H1 (cell line): ENCODE measurements around the gene P2RY8. TPM values are rescaled to one million over a fixed set of nuclear protein-coding genes. Genes with fewer than 3 reads are reported as not detected.

Experiments used
- CTCF ChIA-PET: fragments of 300-600 bp; sonication (Branson Sonifier 250); formaldehyde crosslinking; loops from one replicate; lab custom pipeline; 2021; ENCODE audit not compliant: partially characterized antibody; lab: Charles Lee
- POLR2A ChIA-PET: fragments of 300-600 bp; sonication (Branson Sonifier 250); formaldehyde crosslinking; loops from one replicate; lab custom pipeline; 2021; ENCODE audit warnings: inconsistent platforms; ENCODE audit not compliant: partially characterized antibody; lab: Charles Lee
- DNase-seq, 2 experiments: peaks; one replicate each; pipeline versions ENCODE4 v3.0.0 to v3.0.0-alpha.2; 2010 to 2022; ENCODE audit warnings: low spot score in 2 of 2, low read depth in 1 of 2, mixed read lengths in 1 of 2
- FAIRE-seq: peaks from 2 replicates; lab custom pipeline; 2011; peaks lifted over from hg19 to GRCh38; lab: Jason Lieb, UNC
- H2AFZ ChIP-seq: 2 replicates; pipeline ENCODE4 v1.8.1; 2012; ENCODE audit warnings: low read length, inconsistent platforms
- H2AK5ac ChIP-seq: 2 replicates; pipeline ENCODE4 v1.6.1; 2013; ENCODE audit warnings: low read depth, low read length
- H2BK120ac ChIP-seq: replicated peaks from 2 replicates; pipeline ENCODE3; 2013; ENCODE audit warnings: low read depth, low read length, inconsistent platforms
- H2BK12ac ChIP-seq: 2 replicates; pipeline ENCODE4 v1.6.1; 2013; ENCODE audit warnings: low read depth, low read length
- H2BK15ac ChIP-seq: 2 replicates; pipeline ENCODE4 v1.6.1; 2013; ENCODE audit warnings: low read length
- H2BK20ac ChIP-seq: 2 replicates; pipeline ENCODE4 v1.6.1; 2013; ENCODE audit warnings: low read length
- H2BK5ac ChIP-seq: 2 replicates; pipeline ENCODE4 v1.6.1; 2013; ENCODE audit warnings: low read depth, low read length
- H3K14ac ChIP-seq: 2 replicates; pipeline ENCODE4 v1.6.1; 2013; ENCODE audit warnings: inconsistent platforms; ENCODE audit not compliant: insufficient read length
- H3K18ac ChIP-seq: 2 replicates; pipeline ENCODE4 v1.6.1; 2013; ENCODE audit warnings: low read length; ENCODE audit errors: extremely low read depth
- H3K23ac ChIP-seq: 2 replicates; pipeline ENCODE4 v1.6.1; 2013; ENCODE audit warnings: inconsistent platforms; ENCODE audit not compliant: insufficient read length
- H3K23me2 ChIP-seq: 2 replicates; pipeline ENCODE4 v1.6.1; 2013; ENCODE audit warnings: low read depth, low read length
- H3K27ac ChIP-seq: 2 replicates; pipeline ENCODE4 v1.6.1; 2011; ENCODE audit warnings: low read depth, low read length, inconsistent platforms
- H3K27me3 ChIP-seq, 4 experiments: replicated peaks in 1 of 4; 1 replicate in 1 of 4; 2 replicates in 3 of 4; pipeline versions ENCODE4 v1.6.1 to v1.8.1; 2011 to 2013; ENCODE audit warnings: low read length in 3 of 4, mild to moderate bottlenecking in 3 of 4, inconsistent platforms in 2 of 4, mixed read lengths in 2 of 4, moderate library complexity in 1 of 4; ENCODE audit not compliant: control insufficient read depth in 3 of 4, insufficient read depth in 3 of 4; ENCODE audit errors: extremely low read depth in 1 of 4
- H3K36me3 ChIP-seq, 4 experiments: 2 replicates each; pipeline versions ENCODE4 v1.6.1 to v1.8.1; 2011 to 2013; ENCODE audit warnings: mild to moderate bottlenecking in 4 of 4, low read length in 3 of 4, moderate library complexity in 2 of 4, control low read depth in 1 of 4, inconsistent platforms in 1 of 4; ENCODE audit not compliant: insufficient read depth in 4 of 4, control insufficient read depth in 2 of 4
- H3K4ac ChIP-seq: replicated peaks from 2 replicates; pipeline ENCODE3; 2013; ENCODE audit warnings: low read length, low read depth, mixed read lengths, inconsistent platforms; ENCODE audit not compliant: insufficient read length
- H3K4me1 ChIP-seq, 4 experiments: replicated peaks in 1 of 4; 1 replicate in 1 of 4; 2 replicates in 3 of 4; pipeline versions ENCODE4 v1.6.1 to v1.8.1; 2011 to 2013; ENCODE audit warnings: low read length in 3 of 4, inconsistent platforms in 2 of 4, mixed read lengths in 1 of 4; ENCODE audit not compliant: insufficient read depth in 4 of 4, control insufficient read depth in 3 of 4
- H3K4me2 ChIP-seq, 2 experiments: 2 replicates each; pipeline versions ENCODE4 v1.6.1 to v1.8.1; 2011 to 2013; ENCODE audit warnings: low read depth in 2 of 2, low read length in 2 of 2, control low read depth in 1 of 2, inconsistent platforms in 1 of 2, mild to moderate bottlenecking in 1 of 2; ENCODE audit not compliant: insufficient read depth in 1 of 2
- H3K4me3 ChIP-seq, 4 experiments: fragments of 200-600, 300-600 bp in 1 of 4; sonication (generic), shearing (Covaris generic), sonication (Bioruptor Twin) in 1 of 4; 2 replicates each; pipeline versions ENCODE4 v1.5.1 to v1.8.1; 2011 to 2016; ENCODE audit warnings: low read length in 4 of 4, low read depth in 3 of 4, control low read depth in 2 of 4, inconsistent platforms in 2 of 4, mild to moderate bottlenecking in 2 of 4, mixed read lengths in 1 of 4, moderate library complexity in 1 of 4; ENCODE audit not compliant: insufficient read depth in 2 of 4; ENCODE audit errors: extremely low read depth in 1 of 4
- H3K56ac ChIP-seq: replicated peaks from 2 replicates; pipeline ENCODE3; 2013; ENCODE audit warnings: low read depth, mild to moderate bottlenecking, mixed read lengths, low read length, inconsistent platforms; ENCODE audit not compliant: insufficient read length
- H3K79me1 ChIP-seq: 2 replicates; pipeline ENCODE4 v1.6.1; 2013; ENCODE audit warnings: low read depth, low read length, control low read depth
- H3K79me2 ChIP-seq, 2 experiments: 2 replicates each; pipeline versions ENCODE4 v1.6.1 to v1.8.1; 2012 to 2013; ENCODE audit warnings: low read length in 2 of 2, mild to moderate bottlenecking in 2 of 2, inconsistent platforms in 1 of 2; ENCODE audit not compliant: insufficient read depth in 2 of 2, control insufficient read depth in 1 of 2
- H3K9ac ChIP-seq, 4 experiments: replicated peaks in 1 of 4; 1 replicate in 1 of 4; 2 replicates in 3 of 4; pipeline versions ENCODE4 v1.6.1 to v1.8.1; 2011 to 2013; ENCODE audit warnings: low read depth in 3 of 4, low read length in 3 of 4, control low read depth in 2 of 4, mild to moderate bottlenecking in 2 of 4, moderate library complexity in 2 of 4, inconsistent platforms in 1 of 4; ENCODE audit errors: extremely low read depth in 1 of 4
- H3K9me3 ChIP-seq, 2 experiments: 2 replicates each; pipeline versions ENCODE4 v1.6.1 to v1.8.1; 2012 to 2013; ENCODE audit warnings: mild to moderate bottlenecking in 2 of 2, moderate library complexity in 2 of 2, control low read depth in 1 of 2, inconsistent platforms in 1 of 2, low read depth in 1 of 2, low read length in 1 of 2, mixed read lengths in 1 of 2; ENCODE audit not compliant: insufficient read depth in 2 of 2
- H4K20me1 ChIP-seq, 2 experiments: replicated peaks in 1 of 2; 2 replicates each; pipeline versions ENCODE3 to v1.8.1; 2011 to 2013; ENCODE audit warnings: inconsistent platforms in 2 of 2, low read length in 2 of 2, mild to moderate bottlenecking in 1 of 2; ENCODE audit not compliant: insufficient read depth in 2 of 2, control insufficient read depth in 1 of 2
- H4K5ac ChIP-seq: 2 replicates; pipeline ENCODE4 v1.6.1; 2013; ENCODE audit warnings: low read length, low read depth, mixed read lengths, inconsistent platforms; ENCODE audit not compliant: insufficient read length
- H4K8ac ChIP-seq: 2 replicates; pipeline ENCODE4 v1.8.0; 2013; ENCODE audit warnings: mild to moderate bottlenecking, moderate library complexity, low read length, inconsistent platforms; ENCODE audit not compliant: insufficient read depth; ENCODE audit errors: extremely low read depth
- H4K91ac ChIP-seq: replicated peaks from 2 replicates; pipeline ENCODE3; 2013; ENCODE audit warnings: low read length, mixed read lengths, inconsistent platforms; ENCODE audit not compliant: insufficient read length
- BCL11A ChIP-seq, 2 experiments: IDR thresholded peaks; one replicate each; pipeline ENCODE4 v1.6.1; 2011; ENCODE audit warnings: low read depth in 2 of 2, low read length in 2 of 2, mild to moderate bottlenecking in 2 of 2
- CBX5 ChIP-seq: fragments of 300-800, 300-1000 bp; sonication (generic); IDR thresholded peaks from 2 replicates; pipeline ENCODE4 v1.7.1; 2016; ENCODE audit warnings: antibody characterized with exemption, low read length, low read depth
- FOSL1 ChIP-seq: IDR thresholded peaks from 2 replicates; pipeline ENCODE4 v1.6.1; 2011; ENCODE audit warnings: mild to moderate bottlenecking, low read depth, low read length, moderate library complexity; ENCODE audit not compliant: insufficient read depth
- HDAC6 ChIP-seq: IDR thresholded peaks from one replicate; pipeline ENCODE4 v1.7.1; 2012; ENCODE audit warnings: low read depth, mild to moderate bottlenecking, inconsistent platforms, low read length, moderate library complexity
- POLR2AphosphoS5 ChIP-seq: IDR thresholded peaks from 2 replicates; pipeline ENCODE4 v1.6.1; 2011; ENCODE audit warnings: low read depth, low read length
- POU5F1 ChIP-seq: IDR thresholded peaks from 2 replicates; pipeline ENCODE4 v1.6.1; 2011; ENCODE audit warnings: low read depth, mild to moderate bottlenecking, low read length, moderate library complexity
- SIN3A ChIP-seq, 2 experiments: IDR thresholded peaks in 1 of 2; conservative IDR thresholded peaks in 1 of 2; 2 replicates each; pipeline ENCODE4 v1.6.1; 2011 to 2012; ENCODE audit warnings: low read length in 2 of 2, improper control_type of control experiment in 1 of 2, low read depth in 1 of 2, mild to moderate bottlenecking in 1 of 2
- SIX5 ChIP-seq: IDR thresholded peaks from 2 replicates; pipeline ENCODE4 v1.6.1; 2011; ENCODE audit warnings: mild to moderate bottlenecking, low read depth, low read length
- YY1 ChIP-seq: IDR thresholded peaks from 2 replicates; pipeline ENCODE4 v1.6.1; 2011; ENCODE audit warnings: low read depth, mild to moderate bottlenecking, low read length
- WGBS, 2 experiments: shearing (Covaris generic) in 1 of 2; methylation state at CpG; one replicate each; pipeline versions ENCODE4 v1.1.6 to v1.1.7; 2013 to 2015; ENCODE audit warnings: low lambda C conversion rate in 2 of 2, mixed read lengths in 2 of 2, inconsistent platforms in 1 of 2, low coverage in 1 of 2, missing lambda C conversion rate in 1 of 2; ENCODE audit not compliant: insufficient replicate concordance in 2 of 2, insufficient coverage in 1 of 2, insufficient read length in 1 of 2; ENCODE audit errors: extremely low coverage in 1 of 2, missing lambda C conversion rate in 1 of 2; 5-methylcytosine and 5-hydroxymethylcytosine counted together
- polyA plus RNA-seq, 7 experiments: library from polyadenylated mRNA; depleted of rRNA in 3 of 7; stranded (reverse) in 5 of 7; unstranded in 2 of 7; fragments of >200 nt in 5 of 7; fragments of 200-250 nt in 2 of 7; gene quantifications; 1 replicate in 5 of 7; 2 replicates in 1 of 7; 4 replicates in 1 of 7; pipeline versions ENCODE4 v1.2.1 to v1.2.3, GENCODE V29; 2011 to 2013; ENCODE audit warnings: missing spikeins in 2 of 7, mixed read lengths in 2 of 7
- total RNA-seq: library from RNA; stranded (reverse); fragmentation: NEBNext Ultra II Directional; extraction: Animal tissue kit (Norgen Biotek cat#: 25700); gene quantifications from 2 replicates; pipeline ENCODE4 v1.2.1, GENCODE V29; 2021
- TF ChIP-seq, protein P1 (sequence below): IDR thresholded peaks from 2 replicates; pipeline ENCODE4 v1.6.1; 2012; ENCODE audit warnings: inconsistent platforms
- TF ChIP-seq, protein P2 (sequence below): IDR thresholded peaks from 2 replicates; pipeline ENCODE4 v1.6.1; 2012; ENCODE audit warnings: inconsistent platforms

Gene P2RY8
- total and polyA plus RNA-seq, 2 of the 8 experiments (the other 6 are each of a cell fraction or from before 2014, with no cell fraction given) = 0.09 to 0.15 TPM

DNA sequence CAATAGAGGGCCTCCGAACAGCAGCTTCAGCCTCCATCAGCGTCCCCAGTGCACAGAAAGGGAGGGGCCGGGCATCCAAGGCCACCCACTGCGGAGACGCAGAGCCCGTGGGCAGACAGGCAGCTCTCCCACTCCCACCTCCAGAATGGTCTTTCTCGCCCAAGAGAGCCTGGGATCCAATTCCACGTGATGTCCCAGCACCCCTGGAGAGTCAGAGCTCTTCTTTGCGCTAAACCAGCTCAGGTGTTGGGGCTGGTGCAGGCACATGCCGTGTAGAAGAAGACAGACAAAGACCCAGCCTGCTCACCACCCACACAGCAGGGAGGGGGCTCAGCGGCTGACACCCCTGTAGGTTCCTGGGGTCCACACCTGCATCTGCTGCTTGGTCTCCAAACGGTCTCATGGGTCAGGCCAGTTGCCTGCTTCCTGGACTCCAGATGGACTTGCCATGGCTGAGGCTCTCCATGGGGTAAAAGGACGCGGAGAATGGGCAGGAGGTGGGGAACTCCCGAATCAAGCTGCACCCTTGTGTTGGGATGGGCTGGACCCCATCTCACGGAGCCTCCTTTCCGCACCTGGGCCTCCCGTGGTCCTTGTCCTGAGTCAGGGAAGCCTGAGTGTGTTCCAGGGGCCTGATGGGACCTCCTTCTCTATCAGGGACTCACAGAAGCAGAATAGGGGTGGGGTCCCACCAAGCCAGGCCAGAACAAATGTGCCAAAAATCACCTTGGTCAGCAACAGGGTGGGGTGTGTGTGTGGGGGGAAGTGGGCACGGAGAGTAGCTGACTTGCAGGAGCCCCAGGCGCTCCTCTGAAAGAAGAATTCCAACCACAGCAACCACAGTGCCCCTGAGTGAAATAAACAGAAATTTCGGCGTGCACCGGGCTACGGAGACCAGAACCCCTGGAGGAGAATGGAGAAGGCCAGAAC, 72.7 kb downstream of the P2RY8 start:
- no peaks in the 10 kb centered on the region for H4K20me1 ChIP-seq
- WGBS, 2 experiments = 87% methylated on average over 24 of the region's 24 CpGs; no CpG with 5 or more reads in 1 of the 2 experiments
- TF ChIP-seq, protein P1, sequence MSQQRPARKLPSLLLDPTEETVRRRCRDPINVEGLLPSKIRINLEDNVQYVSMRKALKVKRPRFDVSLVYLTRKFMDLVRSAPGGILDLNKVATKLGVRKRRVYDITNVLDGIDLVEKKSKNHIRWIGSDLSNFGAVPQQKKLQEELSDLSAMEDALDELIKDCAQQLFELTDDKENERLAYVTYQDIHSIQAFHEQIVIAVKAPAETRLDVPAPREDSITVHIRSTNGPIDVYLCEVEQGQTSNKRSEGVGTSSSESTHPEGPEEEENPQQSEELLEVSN = no peak
- TF ChIP-seq POU5F1 (no peak), SIN3A (conservative IDR thresholded peaks at IDR 0.05 in 1 of 2, IDR thresholded peaks at IDR 0.05 in 1 of 2; ENCODE audit: low read depth in 1 of 2, low read length in 2 of 2) (no peak), BCL11A (IDR thresholded peaks at IDR 0.05; ENCODE audit: low read depth in 2 of 2, low read length in 2 of 2) (no peak), POLR2AphosphoS5 (no peak), FOSL1 (no peak), CBX5 (no peak), YY1 (no peak), HDAC6 (no peak), SIX5 (no peak)
- TF ChIP-seq, protein P2, sequence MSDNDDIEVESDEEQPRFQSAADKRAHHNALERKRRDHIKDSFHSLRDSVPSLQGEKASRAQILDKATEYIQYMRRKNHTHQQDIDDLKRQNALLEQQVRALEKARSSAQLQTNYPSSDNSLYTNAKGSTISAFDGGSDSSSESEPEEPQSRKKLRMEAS = no peak

More for the DNA sequence above, 72.7 kb downstream of the P2RY8 start:
- Histone ChIP-seq H2AK5ac (no peak overlapping the region), H3K23ac (no peak overlapping the region), H2BK120ac (no peak overlapping the region), H2BK5ac (no peak overlapping the region), H4K5ac (no peak overlapping the region), H2AFZ (no peak overlapping the region), H3K4me1 (no peaks in the 10 kb centered on the region), H4K8ac (no peak overlapping the region), H3K18ac (peak overlapping the region; percentile 7; the same call in 1 of the 2 replicates), H3K4me2 (no peak overlapping the region), H4K91ac (no peak overlapping the region), H3K36me3 (no peaks in the 10 kb centered on the region), H3K56ac (no peak overlapping the region), H2BK15ac (no peak overlapping the region), H3K9ac (no peak overlapping the region), H3K27ac (no peak overlapping the region), H3K4me3 (no peak overlapping the region), H3K4ac (no peak overlapping the region), H2BK20ac (peak overlapping the region; percentile 32; the same call in 1 of the 2 replicates), H2BK12ac (no peak overlapping the region), H3K27me3 (no peaks in the 10 kb centered on the region; a peak in 1 of 7 replicates), H3K79me2 (no peaks in the 10 kb centered on the region), H3K79me1 (no peaks in the 10 kb centered on the region), H3K9me3 (no peaks in the 10 kb centered on the region), H3K14ac (no peak overlapping the region), H3K23me2 (no peaks in the 10 kb centered on the region; the same call in 1 of the 2 replicates)
- no peak for FAIRE-seq
- DNase-seq = peak in 1 of 2 experiments; percentile 38
- CTCF ChIA-PET = no interaction called here
- POLR2A ChIA-PET = no interaction called here
